DND-41 (cell line): ENCODE results near the gene GALK2.

ENCODE experiments used
- EZH2 ChIP-seq: IDR thresholded peaks from 3 replicates; pipeline ENCODE4 v1.6.1; 2012; ENCODE audit warnings: borderline replicate concordance, low read depth, mild to moderate bottlenecking, moderate library complexity, low read length, inconsistent platforms; ENCODE audit not compliant: severe bottlenecking
- TF ChIP-seq, protein P1 (sequence below): IDR thresholded peaks from 2 replicates; pipeline ENCODE4 v1.5.1; 2012; ENCODE audit warnings: borderline replicate concordance, low read length, moderate library complexity, mild to moderate bottlenecking; ENCODE audit not compliant: poor library complexity, severe bottlenecking; ENCODE audit errors: extremely low read depth

DNA sequence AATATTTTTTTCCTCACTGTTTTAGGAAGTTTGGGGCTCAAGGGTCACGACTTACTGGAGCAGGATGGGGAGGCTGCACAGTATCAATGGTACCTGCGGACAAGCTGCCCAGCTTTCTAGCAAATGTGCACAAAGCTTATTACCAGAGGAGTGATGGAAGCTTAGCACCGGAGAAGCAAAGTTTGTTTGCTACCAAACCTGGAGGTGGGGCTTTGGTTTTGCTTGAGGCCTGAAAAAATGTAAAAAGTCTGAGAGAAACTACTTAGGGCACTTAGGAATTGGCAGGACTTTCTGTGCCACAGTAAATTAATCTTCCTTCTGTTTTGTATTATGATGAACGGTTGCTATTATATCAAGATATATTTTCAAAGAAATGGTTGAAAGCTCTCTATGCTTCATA, 157.9 kb downstream of the GALK2 start:
- TF ChIP-seq, protein P1, sequence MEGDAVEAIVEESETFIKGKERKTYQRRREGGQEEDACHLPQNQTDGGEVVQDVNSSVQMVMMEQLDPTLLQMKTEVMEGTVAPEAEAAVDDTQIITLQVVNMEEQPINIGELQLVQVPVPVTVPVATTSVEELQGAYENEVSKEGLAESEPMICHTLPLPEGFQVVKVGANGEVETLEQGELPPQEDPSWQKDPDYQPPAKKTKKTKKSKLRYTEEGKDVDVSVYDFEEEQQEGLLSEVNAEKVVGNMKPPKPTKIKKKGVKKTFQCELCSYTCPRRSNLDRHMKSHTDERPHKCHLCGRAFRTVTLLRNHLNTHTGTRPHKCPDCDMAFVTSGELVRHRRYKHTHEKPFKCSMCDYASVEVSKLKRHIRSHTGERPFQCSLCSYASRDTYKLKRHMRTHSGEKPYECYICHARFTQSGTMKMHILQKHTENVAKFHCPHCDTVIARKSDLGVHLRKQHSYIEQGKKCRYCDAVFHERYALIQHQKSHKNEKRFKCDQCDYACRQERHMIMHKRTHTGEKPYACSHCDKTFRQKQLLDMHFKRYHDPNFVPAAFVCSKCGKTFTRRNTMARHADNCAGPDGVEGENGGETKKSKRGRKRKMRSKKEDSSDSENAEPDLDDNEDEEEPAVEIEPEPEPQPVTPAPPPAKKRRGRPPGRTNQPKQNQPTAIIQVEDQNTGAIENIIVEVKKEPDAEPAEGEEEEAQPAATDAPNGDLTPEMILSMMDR, result no peak
- TF ChIP-seq EZH2, result no peak
